Left cardiac atrium (tissue), 4 donors: ENCODE measurements around the gene MAPKAPK2. TPM values are rescaled to one million over a fixed set of nuclear protein-coding genes. Genes with fewer than 3 reads are reported as not detected.
"Not testable (repeated sequence)": the region's sequence is repeated elsewhere in the genome, so short reads cannot be mapped to it uniquely, and the experiment has no call there.

Experiments
- ATAC-seq, 2 donors: fragments of 200-7000 bp; cut with Tn5 transposase; one replicate each; pipeline ENCODE4 v1.9.1; 2020; ENCODE audit warnings: mild to moderate bottlenecking in 2 of 2, moderate library complexity in 2 of 2
- DNase-seq: peaks from one replicate; pipeline ENCODE4 v3.0.0-alpha.2; 2020
- intact Hi-C, 2 donors: fragments of 100-400 bp; cut with DNase I; formaldehyde crosslinking; loops; one replicate each; pipeline versions ENCODE4 v1.14.1 to v1.15.1; 2022 to 2023
- long read RNA-seq: library from polyadenylated mRNA; unstranded; transcript quantifications from one replicate; pipeline ENCODE4 v2.0.0, GENCODE V29; 2021
- total RNA-seq, 2 donors: library from RNA; stranded (reverse); fragmentation: NEBNext Ultra II Directional; extraction: Animal tissue kit (Norgen Biotek cat#: 25700); gene quantifications; one replicate each; pipeline ENCODE4 v1.2.1, GENCODE V29; 2021
- donor health status: DM: no; HTN: yes; CAD: no.
- donor health status: DM: no; HTN: yes; CAD: no; lungs with severe emphysema.
- donor health status: DM: yes; HTN: yes; CAD: no.
- donor health status: Dilated cardiomyopathy.

MAPKAPK2 gene
- total RNA-seq = 100 to 1,000 TPM; 154 to 219 TPM
- long read RNA-seq, partial matches to known transcripts = 9 of 11 reads
- long read RNA-seq, other reads (novel, unspliced or antisense) = 1 of 11 reads

GRCh38 chr1:206684478-206685333, at the start of gene MAPKAPK2:
TSS of gene MAPKAPK2 (plus strand) at chr1:206684905. CDS start at chr1:206685230, 325 bp downstream.
- ATAC-seq (peak; percentile 77 to 90), DNase-seq (peak; percentile 87)
- intact Hi-C loops = loop anchor here in 1 of 2 donors (5.0 kb wide), 1 partner anchor 38 kb away; no protein-coding TSS in a partner anchor

- ATAC-seq (peak; percentile 99), DNase-seq (peak; percentile 97)
- intact Hi-C loops = loop anchor here in 1 of 2 donors (2.0 to 5.0 kb wide), 2 partner anchors 97 to 173 kb away; no protein-coding TSS in a partner anchor
These were observed 49.4 kb upstream of the MAPKAPK2 start, which contains the start of gene DYRK3 for GRCh38 chr1:206635080-206635977. TSS of gene DYRK3 (plus strand) at chr1:206635536. CDS start at chr1:206635704, 168 bp downstream.

DNA sequence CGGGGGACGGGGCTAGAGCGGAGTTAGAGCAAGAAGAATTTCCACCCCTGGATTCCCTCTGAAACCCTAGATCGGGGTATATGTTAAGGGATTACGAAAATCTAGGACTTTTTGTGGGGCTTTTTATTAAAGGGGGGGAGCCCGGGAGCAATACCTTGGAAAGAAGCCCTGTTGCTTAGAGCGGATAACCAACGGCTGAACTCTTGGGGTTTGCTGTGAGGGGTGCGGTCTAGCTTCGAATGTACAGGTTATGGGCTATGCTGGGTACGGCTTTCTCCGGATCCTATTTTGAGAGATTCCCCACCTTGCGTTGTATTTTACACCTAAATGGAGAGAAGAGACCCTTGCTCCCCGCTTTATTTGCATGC, 48.7 kb upstream of the MAPKAPK2 start:
- DNase-seq (no peak), ATAC-seq (peak in 1 of 2 donors; percentile 1)
- intact Hi-C loops = loop anchor here in 1 of 2 donors (2.0 to 5.0 kb wide), 2 partner anchors 96 to 173 kb away; no protein-coding TSS in a partner anchor

- no peak for DNase-seq
- ATAC-seq = no peak
- intact Hi-C loops = loop anchor here in 1 of 2 donors (5.0 kb wide), 1 partner anchor 96 kb away; no protein-coding TSS in a partner anchor
These were observed 48.0 kb upstream of the MAPKAPK2 start for GRCh38 chr1:206636671-206637070.

GRCh38 chr1:206637605-206638004, 47.1 kb upstream of the MAPKAPK2 start:
- intact Hi-C loops = loop anchor here in 1 of 2 donors (5.0 kb wide), 1 partner anchor 95 kb away; no protein-coding TSS in a partner anchor
- DNase-seq = no peak
- ATAC-seq = no peak

DNA sequence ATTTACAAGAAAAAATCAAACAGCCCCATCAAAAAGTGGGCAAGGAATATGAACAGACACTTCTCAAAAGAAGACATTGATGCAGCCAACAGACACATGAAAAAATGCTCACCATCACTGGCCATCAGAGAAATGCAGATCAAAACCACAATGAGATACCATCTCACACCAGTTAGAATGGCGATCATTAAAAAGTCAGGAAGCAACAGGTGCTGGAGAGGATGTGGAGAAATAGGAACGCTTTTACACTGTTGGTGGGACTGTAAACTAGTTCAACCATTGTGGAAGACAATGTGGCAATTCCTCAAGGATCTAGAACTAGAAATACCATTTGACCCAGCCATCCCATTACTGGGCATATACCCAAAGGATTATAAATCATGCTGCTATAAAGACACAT, 42.6 kb upstream of the MAPKAPK2 start:
- ATAC-seq, DNase-seq, intact Hi-C loops: not testable (repeated sequence)

GRCh38 chr1:206643118-206643698, 41.5 kb upstream of the MAPKAPK2 start:
- DNase-seq = no peak
- no peak for ATAC-seq
- intact Hi-C loops = no loop called here

GRCh38 chr1:206646504-206646903, 38.2 kb upstream of the MAPKAPK2 start:
- no peak for ATAC-seq
- intact Hi-C loops = no loop called here

DNA sequence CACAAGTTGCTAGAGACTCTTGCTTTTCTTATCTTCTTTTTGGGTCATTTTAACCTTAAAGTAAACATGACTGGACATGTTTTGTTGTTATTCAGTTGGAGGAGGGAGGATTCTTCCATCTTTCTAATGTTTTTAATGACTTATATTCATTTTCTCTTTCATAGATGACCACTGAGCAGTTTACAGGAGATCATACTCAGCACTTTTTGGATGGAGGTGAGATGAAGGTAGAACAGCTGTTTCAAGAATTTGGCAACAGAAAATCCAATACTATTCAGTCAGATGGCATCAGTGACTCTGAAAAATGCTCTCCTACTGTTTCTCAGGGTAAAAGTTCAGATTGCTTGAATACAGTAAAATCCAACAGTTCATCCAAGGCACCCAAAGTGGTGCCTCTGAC, 37.5 kb upstream of the MAPKAPK2 start:
- ATAC-seq (no peak), DNase-seq (no peak)
- intact Hi-C loops = no loop called here

More at GRCh38 chr1:206646504-206646903, 38.2 kb upstream of the MAPKAPK2 start:
- DNase-seq = no peak

DNA sequence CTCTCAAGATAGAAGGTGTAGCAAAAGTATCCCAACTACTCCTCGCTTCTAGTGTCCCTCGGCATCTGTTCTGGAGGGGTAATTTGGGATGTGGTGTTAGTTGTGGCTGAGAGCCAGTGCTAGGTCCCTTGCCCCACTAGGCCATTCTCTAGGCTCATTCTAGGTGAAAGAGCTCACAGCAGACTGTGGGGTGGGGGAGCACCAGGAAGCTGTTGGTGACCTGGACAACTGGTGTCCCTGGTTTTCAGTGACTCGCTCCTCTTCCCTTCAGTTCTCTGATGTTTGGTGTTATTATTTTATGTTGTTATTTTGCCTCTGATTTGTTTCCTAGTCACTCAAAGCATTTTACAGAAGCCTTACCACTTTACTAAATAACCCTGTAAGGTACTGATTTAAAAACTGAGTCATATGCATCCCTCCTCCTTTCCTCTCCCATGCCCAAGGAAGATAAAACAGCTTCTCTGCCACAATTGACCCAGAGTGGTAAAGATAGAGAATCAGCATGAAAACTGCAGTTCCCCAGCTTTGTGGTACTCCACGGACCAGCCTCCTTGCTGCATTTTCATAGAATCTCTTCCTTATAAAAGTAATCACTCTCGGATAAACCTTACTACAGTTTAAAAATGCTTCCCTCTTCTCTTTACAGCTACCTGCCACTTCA, 35.3 kb upstream of the MAPKAPK2 start:
- ATAC-seq = peak; percentile 44 to 60

GRCh38 chr1:206651014-206651413, 33.7 kb upstream of the MAPKAPK2 start:
- intact Hi-C loops = loop anchor here in 1 of 2 donors (10.0 kb wide), 1 partner anchor 74 kb away; no protein-coding TSS in a partner anchor
- ATAC-seq (no peak), DNase-seq (no peak)

More for the DNA sequence above, 35.3 kb upstream of the MAPKAPK2 start:
- DNase-seq = no peak
- intact Hi-C loops = no loop called here

DNA sequence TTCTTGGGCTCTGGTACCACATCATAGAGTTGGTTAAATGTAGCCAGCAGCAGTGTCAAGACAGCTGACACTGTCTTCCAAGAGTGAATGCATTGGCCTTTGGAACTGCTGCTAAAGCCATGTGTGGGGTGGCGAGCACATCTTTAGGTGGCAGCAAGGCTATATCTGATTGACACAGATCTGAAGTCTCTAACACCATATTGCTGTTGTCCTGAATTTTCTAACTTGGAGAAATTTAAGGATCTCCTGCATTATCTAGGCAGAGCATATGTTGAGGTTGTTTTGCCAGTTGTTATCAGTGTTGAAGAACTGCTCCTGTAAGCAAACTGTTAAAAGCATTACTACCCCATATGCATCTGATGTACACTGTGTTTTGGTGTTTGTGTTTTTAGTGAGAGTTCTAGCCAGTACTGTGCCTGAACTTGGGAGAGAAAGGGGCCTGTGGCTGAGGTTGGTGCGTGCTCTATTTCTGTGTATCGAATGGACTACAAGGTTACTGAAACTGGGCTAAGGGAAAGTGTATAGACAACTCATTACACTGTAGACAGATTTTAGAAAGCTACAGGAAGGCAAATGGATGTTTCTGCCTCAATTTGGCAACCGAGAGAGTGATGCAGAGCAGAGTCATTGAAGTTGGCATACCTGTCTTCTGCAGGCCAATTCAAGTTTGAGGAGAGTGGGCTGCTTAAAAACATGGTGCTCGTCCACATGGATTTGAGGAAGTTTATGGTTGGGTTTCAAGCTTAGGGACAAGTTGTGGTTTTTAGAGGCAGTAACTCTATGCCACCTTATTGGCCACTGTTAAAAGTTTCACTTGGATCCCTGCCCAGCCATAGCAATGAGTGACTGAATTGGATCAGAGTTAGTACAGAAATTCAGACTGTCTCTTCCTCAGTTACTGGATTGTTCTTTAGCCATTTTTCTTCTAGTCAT, 32.5 kb upstream of the MAPKAPK2 start:
- DNase-seq = no peak
- intact Hi-C loops = loop anchor here in 1 of 2 donors (10.0 kb wide), 1 partner anchor 73 kb away; no protein-coding TSS in a partner anchor
- ATAC-seq = no peak

DNA sequence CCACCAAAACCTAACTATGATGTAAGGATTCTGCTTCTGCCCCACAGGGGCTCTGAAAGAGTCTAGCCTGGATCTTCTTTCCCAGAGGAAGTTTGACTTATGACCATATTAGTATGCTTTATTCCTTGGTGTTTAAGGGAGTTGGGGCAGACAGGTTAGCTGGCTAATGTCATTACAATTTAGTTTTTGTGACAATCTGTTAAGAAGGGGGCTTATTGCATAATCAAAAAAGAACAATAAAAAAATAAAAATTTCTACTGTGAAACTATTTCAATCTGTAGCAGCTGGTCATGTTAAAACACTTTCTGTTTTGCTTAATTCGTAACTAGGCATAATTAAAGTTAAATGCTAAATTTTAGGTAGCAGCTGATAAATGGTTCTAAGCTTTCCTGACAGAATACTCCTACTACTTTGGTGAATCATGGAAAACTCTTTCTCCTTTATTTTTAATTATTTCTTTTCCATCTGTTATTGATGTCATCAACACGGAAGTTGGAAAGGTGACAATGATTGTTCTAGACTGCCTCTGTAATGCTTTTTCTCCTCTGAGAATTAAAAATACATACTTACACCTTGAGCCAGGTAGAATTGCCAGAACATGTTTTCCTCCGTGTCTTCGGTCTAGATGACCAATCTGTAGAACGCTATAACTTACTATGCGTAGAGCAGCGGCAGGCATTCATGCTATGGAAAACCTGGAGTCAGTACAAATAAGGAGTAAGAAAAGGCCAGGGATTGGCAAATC, 30.8 kb upstream of the MAPKAPK2 start:
- intact Hi-C loops = loop anchor here in 1 of 2 donors (10.0 kb wide), 1 partner anchor 71 kb away; no protein-coding TSS in a partner anchor
- ATAC-seq (no peak), DNase-seq (no peak)

GRCh38 chr1:206654828-206655227, 29.9 kb upstream of the MAPKAPK2 start:
- intact Hi-C loops = loop anchor here (5.0 to 10.0 kb wide), 2 partner anchors 37 to 70 kb away; no protein-coding TSS in a partner anchor
- ATAC-seq (no peak), DNase-seq (no peak)

GRCh38 chr1:206655471-206655882, 29.2 kb upstream of the MAPKAPK2 start:
- DNase-seq (no peak), ATAC-seq (no peak)
- intact Hi-C loops = loop anchor here (5.0 to 10.0 kb wide), 2 partner anchors 37 to 69 kb away; no protein-coding TSS in a partner anchor

DNA sequence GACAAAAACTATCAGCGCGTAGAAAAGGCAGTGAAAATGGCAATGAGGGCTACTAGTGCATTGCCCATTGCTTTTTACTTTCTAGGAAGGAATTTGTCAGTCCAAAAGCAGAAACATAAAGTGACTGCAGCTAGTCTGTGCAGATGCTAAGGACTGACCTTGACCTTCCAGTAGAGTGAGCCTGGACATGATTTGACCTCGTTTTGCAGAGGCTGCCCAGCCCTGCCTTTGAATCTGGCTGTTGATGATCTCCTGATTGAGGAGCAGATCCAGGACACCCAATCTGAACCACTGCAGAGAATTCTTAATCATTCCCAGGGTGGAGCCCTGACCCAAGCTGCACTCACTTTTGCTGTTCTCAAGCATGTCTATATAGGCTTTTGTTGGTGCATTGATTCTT, 27.8 kb upstream of the MAPKAPK2 start:
- ATAC-seq = no peak
- intact Hi-C loops = loop anchor here (5.0 to 10.0 kb wide), 2 partner anchors 35 to 68 kb away; no protein-coding TSS in a partner anchor
- DNase-seq = no peak
